ENCODE results near the gene CGB1.
"Not testable (repeated sequence)": the region's sequence is repeated elsewhere in the genome, so short reads cannot be mapped to it uniquely, and the experiment has no call there.

DNA sequence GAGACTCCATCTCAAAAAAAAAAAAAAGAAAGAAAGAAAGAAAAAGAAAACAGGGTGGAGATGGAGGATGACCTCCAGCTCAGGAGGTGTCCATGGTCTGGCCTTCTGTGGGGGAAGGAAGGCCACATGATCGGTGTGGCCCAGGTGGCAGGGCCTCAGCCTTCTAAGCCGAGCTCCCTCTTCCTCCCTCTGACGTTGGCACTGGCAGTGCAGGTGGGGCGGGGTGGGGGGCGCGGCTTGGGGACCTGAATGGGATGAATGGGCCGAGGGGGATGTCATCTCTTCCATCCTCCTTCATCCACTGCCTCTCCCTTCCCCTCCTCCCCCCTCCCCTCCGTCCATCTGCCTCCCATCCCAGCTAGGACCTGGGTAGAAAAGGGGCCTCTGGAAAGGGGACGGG lies 3.0 kb upstream of the CGB1 start:
- TF ChIP-seq ESRRA (CRISPR knock-in tag; IDR thresholded peaks at IDR 0.05; ENCODE audit: borderline replicate concordance); RELA (CRISPR knock-in tag; IDR thresholded peaks at IDR 0.05; ENCODE audit: borderline replicate concordance); ZNF121 (CRISPR knock-in tag; IDR thresholded peaks at IDR 0.05): not testable (repeated sequence)
- TF ChIP-seq, protein P1, sequence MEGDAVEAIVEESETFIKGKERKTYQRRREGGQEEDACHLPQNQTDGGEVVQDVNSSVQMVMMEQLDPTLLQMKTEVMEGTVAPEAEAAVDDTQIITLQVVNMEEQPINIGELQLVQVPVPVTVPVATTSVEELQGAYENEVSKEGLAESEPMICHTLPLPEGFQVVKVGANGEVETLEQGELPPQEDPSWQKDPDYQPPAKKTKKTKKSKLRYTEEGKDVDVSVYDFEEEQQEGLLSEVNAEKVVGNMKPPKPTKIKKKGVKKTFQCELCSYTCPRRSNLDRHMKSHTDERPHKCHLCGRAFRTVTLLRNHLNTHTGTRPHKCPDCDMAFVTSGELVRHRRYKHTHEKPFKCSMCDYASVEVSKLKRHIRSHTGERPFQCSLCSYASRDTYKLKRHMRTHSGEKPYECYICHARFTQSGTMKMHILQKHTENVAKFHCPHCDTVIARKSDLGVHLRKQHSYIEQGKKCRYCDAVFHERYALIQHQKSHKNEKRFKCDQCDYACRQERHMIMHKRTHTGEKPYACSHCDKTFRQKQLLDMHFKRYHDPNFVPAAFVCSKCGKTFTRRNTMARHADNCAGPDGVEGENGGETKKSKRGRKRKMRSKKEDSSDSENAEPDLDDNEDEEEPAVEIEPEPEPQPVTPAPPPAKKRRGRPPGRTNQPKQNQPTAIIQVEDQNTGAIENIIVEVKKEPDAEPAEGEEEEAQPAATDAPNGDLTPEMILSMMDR (IDR thresholded peaks at IDR 0.05): not testable (repeated sequence)
- TF ChIP-seq, protein P2, sequence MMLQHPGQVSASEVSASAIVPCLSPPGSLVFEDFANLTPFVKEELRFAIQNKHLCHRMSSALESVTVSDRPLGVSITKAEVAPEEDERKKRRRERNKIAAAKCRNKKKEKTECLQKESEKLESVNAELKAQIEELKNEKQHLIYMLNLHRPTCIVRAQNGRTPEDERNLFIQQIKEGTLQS (CRISPR knock-in tag; conservative IDR thresholded peaks at IDR 0.05): not testable (repeated sequence)

All from WTC11 (cell line).